Islet of Langerhans (tissue), 1 donor: Measurements from ENCODE around the gene WAPL.

Source experiments
- FAIRE-seq: peaks from one replicate; lab custom pipeline; 2011; peaks lifted over from hg19 to GRCh38; lab: Jason Lieb, UNC

The WAPL gene

DNA sequence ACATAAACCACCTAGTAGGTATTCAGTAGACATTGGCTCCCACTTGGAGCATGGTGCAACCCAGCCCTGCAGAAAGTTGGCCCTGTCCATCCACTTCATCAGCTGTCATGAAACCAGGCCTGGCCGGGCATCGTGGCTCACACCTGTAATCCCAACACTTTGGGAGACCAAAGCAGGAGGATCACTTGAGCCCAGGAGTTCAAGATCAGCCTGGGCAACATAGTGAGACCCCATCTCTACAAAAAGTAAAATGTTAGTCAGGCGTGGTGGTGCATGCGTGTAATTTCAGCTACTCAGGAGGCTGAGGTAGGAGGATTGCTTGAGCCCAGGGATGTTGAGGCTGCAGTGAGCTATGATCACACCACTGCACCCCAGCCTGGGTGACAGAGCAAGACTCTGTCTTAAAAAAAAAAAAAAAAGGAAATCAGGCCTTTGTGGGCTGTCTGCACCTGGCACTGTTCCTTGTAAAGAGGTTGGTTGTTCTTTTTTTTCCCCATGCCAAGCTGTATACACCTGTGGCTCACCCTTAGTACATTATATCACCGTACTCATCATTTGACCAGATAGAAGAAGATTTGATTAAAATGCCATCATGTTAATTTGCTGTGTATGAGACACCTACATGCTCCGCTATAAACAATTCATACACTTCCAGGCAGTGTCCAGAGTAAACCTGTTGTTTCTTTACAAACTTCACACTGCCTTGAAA is 109.6 kb downstream of the WAPL start:
- FAIRE-seq = no peak

DNA sequence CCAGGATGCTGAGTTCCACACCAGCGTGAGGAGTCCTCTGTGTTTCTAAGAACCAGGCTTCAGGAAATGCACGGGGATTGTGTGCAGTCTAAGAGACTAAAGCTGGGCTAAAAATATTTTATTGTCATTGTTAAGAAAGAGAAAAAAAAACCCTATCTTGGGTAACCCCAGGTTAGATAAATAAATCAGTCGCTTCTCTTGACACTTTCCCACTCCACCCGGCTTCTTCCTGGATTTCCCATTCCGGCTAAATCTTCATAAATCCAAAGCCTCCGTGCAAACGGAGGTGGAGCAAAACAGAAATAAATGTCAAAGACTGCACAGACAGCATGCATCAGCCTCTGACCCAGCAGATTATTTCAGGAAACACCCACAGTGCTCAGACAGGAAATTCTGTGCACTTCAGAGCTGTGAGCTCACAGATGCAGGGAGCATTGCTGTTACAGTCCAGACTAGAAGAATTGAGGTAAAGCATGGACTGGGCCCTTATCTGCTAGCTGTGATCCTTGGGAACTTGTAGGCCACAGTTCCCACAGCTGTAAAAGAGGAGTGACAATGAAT is 110.2 kb downstream of the WAPL start:
- no peak for FAIRE-seq

DNA sequence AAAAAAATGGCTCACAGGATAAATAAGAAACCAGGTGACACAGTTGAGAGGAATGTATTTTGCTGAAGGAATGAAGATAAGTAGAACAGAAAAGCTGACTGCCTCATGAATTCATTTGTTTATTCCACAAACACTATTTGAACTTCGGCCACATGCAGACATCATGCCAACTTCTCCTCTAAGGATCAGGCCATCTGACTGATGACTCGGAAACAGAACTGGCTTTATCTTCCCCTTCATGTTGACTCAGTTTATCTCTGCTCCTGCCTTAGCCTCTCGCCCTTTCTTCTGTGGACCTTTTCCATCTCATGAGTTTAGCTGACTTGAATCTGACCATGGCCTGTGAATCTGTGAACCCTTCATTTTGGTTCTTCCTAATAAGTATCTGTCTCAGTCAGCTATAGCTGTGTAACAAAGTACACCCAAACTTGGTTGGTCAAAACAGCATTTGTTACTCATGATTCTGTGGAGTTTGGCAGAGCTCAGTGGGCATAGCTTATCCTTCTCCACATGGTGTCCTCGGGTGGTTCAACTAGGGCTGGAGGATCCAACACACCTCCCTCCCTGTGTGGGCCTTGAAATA is 111.0 kb downstream of the WAPL start:
- no peak for FAIRE-seq

DNA sequence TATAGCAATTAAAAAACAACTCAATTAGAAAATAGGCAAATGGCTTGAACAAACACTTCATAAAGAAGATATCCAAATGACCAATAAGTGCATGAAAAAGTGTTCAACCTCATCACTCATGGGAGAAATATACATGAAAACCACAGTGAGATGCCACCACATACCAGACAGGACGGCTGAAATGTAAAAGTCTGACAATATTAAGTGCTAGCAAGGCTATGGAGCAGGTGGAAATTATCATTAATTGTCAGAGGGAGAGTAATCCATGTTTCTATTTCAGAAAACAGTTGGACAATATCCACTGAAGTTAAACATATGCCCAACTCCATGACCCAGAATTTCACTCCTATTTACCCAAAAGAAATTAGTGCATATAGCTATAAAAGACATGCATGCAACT is 112.4 kb downstream of the WAPL start:
- no peak for FAIRE-seq

DNA sequence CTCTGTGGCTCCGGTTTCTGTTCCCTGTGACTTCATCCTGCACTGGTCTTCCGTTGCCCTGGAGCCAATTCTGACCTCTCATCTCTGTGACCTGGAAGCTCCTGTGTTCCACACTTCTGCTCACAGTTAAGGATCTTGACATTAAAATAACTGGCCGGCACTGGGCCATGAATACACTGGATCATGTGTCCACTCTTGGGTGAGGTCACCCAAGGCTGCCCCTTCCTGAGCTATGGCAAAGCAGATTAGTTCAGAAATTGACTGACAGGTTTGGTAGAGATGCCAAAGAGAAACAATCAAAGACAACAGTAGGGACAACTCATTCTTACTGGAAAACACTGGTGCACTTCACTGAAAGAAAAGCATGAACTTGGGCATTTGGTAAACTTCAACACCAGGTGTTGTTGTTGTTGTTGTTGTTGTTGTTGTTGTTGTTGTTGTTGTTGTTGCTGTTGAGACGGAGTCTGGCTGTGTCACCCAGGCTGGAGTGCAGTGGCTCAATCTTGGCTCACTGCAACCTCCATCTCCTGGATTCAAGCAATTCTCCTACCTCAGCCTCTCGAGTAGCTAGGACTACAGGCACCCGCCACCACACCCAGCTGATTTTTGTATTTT is 118.3 kb downstream of the WAPL start:
- FAIRE-seq = no peak

GRCh38 chr10:86402283-86402941 is 119.2 kb downstream of the WAPL start:
- no peak for FAIRE-seq

DNA sequence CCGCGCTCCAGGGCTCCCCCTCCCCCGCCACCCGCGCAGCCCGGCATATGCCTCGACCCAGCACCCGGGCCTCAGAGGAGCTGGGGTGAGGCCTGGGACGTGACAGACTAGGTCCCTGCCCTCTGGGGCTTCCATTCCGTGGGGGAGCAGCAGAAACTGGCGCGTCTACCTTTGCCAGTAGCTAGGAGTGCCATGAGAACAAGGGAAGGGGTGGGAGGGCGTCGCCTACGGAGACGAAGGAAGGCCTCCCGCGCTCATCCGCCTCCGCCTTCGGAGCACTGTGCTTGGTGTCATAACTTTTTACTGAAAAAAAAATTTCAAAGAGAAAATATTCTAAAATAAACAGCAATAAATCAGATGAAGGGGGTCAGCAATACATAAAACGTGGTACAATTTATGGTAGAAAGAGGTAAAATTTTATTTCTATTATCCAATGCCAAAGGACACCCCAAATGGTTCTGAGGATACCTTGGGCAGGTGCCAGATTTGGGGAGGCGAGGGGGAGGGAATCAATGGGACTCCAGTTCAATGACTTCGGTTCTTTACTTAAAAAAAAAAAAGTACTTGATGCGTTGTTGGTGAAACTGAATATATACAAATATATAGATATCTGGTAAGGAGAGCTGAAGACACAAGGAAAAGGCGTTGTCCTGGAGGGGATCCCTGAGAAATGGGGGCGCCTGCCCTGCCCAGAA is 119.9 kb downstream of the WAPL start:
- FAIRE-seq = no peak

DNA sequence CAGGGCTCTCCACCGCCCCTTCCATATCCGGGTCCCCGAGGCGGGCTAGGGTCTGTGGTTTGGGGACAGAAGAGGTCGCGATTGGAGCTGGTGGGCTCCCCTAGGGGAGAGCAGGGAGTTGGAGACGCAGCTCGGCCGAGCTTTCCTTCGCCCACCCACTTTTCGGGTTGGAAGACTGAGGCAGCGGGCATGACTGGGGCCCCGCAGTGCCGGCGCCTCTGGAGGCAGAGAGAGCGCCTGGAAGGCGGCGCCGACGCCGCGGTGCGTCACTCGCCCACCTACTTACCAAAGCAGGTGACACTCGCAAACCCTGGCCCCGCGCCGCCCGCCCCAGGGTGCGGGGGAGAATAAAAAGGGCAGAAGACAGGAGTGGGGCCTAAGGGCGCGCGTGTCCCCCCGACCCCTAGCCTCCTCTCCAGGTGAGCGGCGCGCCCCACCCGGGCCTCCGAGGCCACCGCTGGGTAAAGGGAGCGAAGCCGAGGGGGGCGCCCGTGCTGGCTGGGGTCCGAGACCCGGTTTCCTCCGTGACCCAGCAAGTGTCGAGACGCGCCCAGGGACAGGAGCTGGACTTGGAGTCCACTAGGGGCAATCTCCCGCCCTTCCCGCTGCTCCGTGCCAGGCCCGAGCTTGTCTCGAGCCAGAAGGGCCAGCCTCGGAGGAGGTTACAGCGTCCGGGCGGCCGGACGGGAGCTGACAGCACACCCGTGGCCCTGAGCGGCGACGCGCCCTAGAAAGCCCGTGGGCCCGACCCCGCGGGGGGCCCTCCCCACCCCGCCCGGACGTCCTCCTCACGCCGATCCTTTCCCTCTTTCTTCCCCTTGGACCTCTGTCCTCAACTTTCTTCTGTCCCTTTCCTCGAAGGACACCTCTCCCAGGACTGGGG is 120.6 kb downstream of the WAPL start:
- no peak for FAIRE-seq

DNA sequence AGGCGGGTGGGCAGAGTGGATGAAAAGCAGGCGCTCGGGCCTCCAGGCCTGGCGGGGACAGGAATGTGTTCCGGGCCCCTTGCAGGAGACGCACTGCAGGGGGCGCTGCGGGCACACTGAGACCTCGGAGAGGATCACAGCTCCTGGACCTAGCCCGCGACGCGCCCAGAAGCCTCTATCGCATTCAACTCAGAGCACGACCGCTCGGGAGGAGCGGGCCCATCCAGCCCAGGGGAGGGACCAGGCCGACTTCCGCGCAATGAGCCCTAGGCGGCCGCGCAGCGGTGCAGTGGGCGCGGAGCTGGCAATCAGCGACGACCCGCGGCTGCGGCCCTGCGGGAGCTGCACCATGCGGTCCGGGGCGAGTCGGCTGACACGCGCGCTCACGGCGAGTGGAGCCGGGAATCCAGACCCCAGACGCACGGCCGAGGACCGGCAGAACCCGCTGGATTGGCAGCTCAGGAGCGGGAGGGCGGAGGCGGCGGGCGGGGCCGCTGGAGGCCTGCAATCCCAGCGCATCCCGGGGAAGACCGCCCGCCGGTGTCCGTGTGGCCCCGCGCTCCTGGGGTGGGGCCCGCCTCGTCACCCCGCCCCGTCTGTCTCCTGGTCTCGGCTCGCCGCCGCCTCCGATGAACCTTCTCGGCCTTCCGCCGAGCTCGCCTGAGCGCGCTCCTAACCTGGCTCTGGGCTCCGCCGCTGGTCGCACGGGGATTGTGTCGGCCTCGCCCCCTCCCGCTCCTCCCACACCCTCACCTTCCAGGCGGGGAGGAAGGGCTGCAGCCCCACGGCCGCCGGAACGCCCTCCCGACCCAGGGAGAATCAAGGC is 121.5 kb downstream of the WAPL start:
- no peak for FAIRE-seq

- FAIRE-seq = no peak
These were observed 122.1 kb downstream of the WAPL start for GRCh38 chr10:86399514-86399878.

DNA sequence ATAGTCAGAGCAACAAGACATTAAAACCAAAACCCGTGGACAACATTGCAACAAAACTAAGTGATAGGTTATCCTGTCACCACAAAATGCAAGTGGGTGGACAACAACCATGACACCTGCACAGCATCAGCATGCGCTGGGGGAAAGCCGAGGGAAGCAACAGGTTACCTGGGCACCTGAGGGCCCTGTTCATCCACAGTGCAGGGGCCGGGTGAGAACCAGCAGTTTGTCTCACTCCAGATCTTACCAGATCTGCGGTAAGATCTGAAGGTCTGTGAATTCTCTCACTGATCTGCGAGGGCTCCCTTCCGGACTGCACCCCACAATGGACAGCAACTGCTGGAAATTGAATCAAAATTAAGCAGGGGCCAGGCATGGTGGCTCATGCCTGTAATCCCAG is 124.5 kb downstream of the WAPL start:
- no peak for FAIRE-seq

- FAIRE-seq = no peak
These were observed 127.6 kb downstream of the WAPL start for GRCh38 chr10:86393862-86394455.

- no peak for FAIRE-seq
These were observed 128.2 kb downstream of the WAPL start for GRCh38 chr10:86393362-86393761.

DNA sequence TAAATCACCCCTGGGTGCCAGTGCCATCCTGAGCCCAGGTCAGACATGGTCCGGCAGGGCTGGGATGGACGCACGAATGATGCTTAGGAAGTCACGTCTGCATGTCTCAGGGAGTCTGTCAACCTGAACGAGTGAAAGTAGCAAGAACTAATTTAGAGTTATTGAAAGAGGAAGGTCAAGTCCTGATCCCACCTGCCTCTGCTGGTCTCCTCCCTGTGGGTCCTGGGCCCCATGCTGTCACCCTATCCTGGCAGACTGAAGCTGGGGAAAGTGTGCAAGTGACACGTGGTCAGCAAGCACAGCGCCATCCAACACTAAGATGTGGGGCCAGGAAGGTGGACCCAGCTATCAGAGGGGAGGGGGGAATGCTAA is 128.9 kb downstream of the WAPL start:
- no peak for FAIRE-seq

GRCh38 chr10:86391986-86392722 is 129.4 kb downstream of the WAPL start:
- no peak for FAIRE-seq

DNA sequence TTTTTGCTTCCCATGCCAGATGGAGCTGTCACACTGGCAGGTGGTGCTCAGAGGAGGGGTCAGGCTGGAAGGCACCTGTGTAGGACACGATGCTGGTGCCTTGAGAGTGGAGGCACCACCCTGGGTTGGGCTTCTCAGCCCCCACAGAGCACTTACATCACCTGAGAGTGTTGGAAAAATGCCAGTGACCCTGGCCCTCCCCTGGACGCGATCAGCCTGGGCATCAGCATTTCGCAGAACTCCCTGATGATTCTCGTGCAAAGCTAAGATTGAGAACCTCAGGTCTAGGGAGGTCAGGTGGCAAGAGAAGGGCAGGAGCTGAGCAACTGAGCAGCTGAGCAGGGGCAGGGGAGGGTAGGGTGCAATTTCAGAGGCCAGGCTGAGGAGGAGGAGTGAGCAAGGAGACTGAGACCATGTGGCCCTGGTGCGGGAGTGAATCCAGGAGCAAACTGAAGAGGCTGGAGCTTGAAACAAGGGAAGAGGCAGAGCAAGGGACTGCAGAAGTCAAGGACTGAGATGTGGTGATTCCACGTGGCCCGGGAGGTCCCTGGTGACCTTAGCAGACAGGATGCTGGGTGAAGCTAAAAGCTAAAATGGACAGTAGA is 130.3 kb downstream of the WAPL start:
- FAIRE-seq = no peak

- FAIRE-seq = no peak
These were observed 131.1 kb downstream of the WAPL start for GRCh38 chr10:86390337-86391120.
